Muscle layer of duodenum (tissue), 2 donors: ENCODE data around the gene MVK.

Experiments
- H3K27ac ChIP-seq: one replicate; pipeline ENCODE4 v1.7.0; 2013; ENCODE audit warnings: mild to moderate bottlenecking, low read length
- H3K27me3 ChIP-seq: one replicate; pipeline ENCODE4 v1.7.0; 2013; ENCODE audit warnings: low read depth, mild to moderate bottlenecking, control low read depth, low read length
- H3K36me3 ChIP-seq, 2 donors: one replicate each; pipeline ENCODE4 v1.7.0; 2013; ENCODE audit warnings: low read length in 2 of 2, control low read depth in 1 of 2, mild to moderate bottlenecking in 1 of 2; ENCODE audit not compliant: insufficient read depth in 2 of 2, control insufficient read depth in 1 of 2
- H3K4me1 ChIP-seq, 2 donors: one replicate each; pipeline ENCODE4 v1.7.0; 2013; ENCODE audit warnings: low read length in 2 of 2, mild to moderate bottlenecking in 2 of 2, control low read depth in 1 of 2, moderate library complexity in 1 of 2; ENCODE audit not compliant: insufficient read depth in 2 of 2, control insufficient read depth in 1 of 2
- H3K4me3 ChIP-seq, 2 donors: one replicate each; pipeline ENCODE4 v1.7.0; 2013; ENCODE audit warnings: low read length in 2 of 2, low read depth in 1 of 2, mild to moderate bottlenecking in 1 of 2
- H3K9me3 ChIP-seq, 2 donors: one replicate each; pipeline ENCODE4 v1.7.0; 2013; ENCODE audit warnings: low read length in 2 of 2, control low read depth in 1 of 2, mild to moderate bottlenecking in 1 of 2; ENCODE audit not compliant: control insufficient read depth in 1 of 2
- donor health status: healthy.

The MVK gene

DNA sequence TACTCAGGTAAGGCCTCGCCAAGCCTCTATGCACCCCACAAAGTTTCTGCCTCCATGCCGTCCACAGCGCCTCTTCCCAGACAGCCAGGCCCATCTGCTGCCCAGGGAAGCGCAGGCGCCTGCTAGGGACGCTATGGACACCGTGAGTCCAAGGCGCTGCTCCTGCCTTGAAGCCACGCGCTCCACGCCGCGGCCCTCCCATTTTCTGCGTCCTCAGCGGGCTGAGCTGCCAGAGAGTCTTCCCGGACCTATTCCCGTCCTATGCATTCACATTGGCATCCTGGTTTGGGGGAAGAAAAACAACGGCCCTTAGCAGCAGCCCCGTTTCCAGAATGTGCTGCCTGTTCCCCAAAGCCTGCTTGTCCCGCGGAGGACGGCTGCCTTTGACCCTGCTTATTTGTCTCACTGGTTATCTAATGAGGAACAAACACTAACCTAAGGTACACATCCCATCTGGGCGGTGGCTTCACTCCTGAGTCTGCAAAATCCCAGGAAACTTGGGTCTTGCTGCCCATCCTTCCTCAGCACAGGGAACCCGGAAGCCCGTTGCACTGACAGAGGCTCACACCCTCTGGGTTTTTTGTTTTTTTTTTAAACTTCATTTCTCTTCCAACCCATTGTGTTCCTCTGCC lies 38.2 kb upstream of the MVK start:
- Histone ChIP-seq H3K4me3 (no peak overlapping the region), H3K27me3 (no peaks in the 10 kb centered on the region), H3K4me1 (peaks cover 0 to 5% of the 10 kb centered on the region in 2 donors), H3K36me3 (peaks cover 33 to 71% of the 10 kb centered on the region in 2 donors), H3K9me3 (no peaks in the 10 kb centered on the region), H3K27ac (no peak overlapping the region)

DNA sequence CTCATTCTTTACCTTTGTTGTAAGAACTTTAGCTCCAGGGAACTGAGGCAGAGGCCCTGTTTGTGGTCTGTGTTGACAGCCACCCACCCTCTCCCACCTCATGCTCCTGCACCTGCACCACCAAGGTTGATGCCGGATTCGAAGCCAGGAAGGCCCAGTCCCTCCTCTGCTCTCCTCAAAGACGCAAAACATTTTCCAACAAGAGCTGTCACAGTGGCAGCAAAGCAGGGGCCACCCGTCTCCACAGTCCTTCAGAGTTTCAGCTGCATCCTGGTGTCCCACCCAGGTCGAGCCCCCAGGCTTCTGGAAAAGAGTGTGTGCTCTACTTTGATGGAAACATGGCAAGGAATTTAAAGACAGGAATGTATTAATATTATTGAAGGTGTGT lies 37.7 kb upstream of the MVK start:
- Histone ChIP-seq H3K4me3 (no peak overlapping the region), H3K36me3 (peaks cover 30 to 65% of the 10 kb centered on the region in 2 donors), H3K9me3 (no peaks in the 10 kb centered on the region), H3K4me1 (no peaks in the 10 kb centered on the region), H3K27ac (no peak overlapping the region), H3K27me3 (no peaks in the 10 kb centered on the region)

- H3K4me3 ChIP-seq = no peak overlapping the region
- H3K9me3 ChIP-seq = no peaks in the 10 kb centered on the region
- H3K4me1 ChIP-seq = no peaks in the 10 kb centered on the region
- no peaks in the 10 kb centered on the region for H3K27me3 ChIP-seq
- peaks cover 23 to 53% of the 10 kb centered on the region in 2 donors for H3K36me3 ChIP-seq
- no peak overlapping the region for H3K27ac ChIP-seq
Measured at GRCh38 chr12:109537136-109537535, 36.5 kb upstream of the MVK start.

DNA sequence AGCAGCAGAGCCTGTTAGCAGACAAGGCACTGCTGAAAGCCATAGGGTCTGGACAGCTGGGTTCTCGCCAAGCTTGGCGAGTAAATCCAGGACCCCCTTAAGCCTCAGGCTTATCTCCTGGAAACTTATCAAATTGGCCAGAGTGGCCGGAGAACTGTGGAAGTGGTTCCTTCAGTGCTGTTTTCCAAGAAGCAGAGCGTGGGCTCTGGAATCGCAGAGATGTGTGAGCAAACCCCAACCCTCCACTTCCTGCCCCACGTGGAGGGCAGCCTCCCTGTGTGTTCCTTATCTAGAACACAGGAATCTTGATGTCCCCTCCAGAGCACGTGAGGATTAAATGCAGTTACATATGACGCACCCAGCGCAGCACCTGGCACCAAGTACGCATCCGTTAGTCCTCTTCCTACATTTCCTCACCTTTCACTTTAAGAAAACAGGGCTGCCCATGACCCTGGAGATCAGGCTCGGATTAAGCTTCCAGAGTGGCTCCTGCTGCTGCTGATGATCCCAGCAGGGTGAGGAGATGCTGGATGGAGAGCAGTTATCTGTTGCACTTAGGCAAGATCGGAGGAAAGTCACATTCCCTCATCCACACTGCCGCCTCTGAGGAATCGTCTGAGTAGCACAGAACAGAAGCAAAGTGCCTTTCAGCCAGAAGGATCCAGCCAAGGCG lies 35.3 kb upstream of the MVK start:
- no peak overlapping the region for H3K4me3 ChIP-seq
- no peaks in the 10 kb centered on the region for H3K4me1 ChIP-seq
- H3K27ac ChIP-seq = no peak overlapping the region
- no peaks in the 10 kb centered on the region for H3K27me3 ChIP-seq
- H3K36me3 ChIP-seq = peaks cover 20 to 45% of the 10 kb centered on the region in 2 donors
- H3K9me3 ChIP-seq = no peaks in the 10 kb centered on the region

- Histone ChIP-seq H3K4me3 (no peak overlapping the region), H3K9me3 (no peaks in the 10 kb centered on the region), H3K4me1 (no peaks in the 10 kb centered on the region), H3K27ac (no peak overlapping the region), H3K27me3 (no peaks in the 10 kb centered on the region), H3K36me3 (peaks cover 17 to 33% of the 10 kb centered on the region in 2 donors)
Measured at GRCh38 chr12:109539508-109539907, 34.1 kb upstream of the MVK start.

DNA sequence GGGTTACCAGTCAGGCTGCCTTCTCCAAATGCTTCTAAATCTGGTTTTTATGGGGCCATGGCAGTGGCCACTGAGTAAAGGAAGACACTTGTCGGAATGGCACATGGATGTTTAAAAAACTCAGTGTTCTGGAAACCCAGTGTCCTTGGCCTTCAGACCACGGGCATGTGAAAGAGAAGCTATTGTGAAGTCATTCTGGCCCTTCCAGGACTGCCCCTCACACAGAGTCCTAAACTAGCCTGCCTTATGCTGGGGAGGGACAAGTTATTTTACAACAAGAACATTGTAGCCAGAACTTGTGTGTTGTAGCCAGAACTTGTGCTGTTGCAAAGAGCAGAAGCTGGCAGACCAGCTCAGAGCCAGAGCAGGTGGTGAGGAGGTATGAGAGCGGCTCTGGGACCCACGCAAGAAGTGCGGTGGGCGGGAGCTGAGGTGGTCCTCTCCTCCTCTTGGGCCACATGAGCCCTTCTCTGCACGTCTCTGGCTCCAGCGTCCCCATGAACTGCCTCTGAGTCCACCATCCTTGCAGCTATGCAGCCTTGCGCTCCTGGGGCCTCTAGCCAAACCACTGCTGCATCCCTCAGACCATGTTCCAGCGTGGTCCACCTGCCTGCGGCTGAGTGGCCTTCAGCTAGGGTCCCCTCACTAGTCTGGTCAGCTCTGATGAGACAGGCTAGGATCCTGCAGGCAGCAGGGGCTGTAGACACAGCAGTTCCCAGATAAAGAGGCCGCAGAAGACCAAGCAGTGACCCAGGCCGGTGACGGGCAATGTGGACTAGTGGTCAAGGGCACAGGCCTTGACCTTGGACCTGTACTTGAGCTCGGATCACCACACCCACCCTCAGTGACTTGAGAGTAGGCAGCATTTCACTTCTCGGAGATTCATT lies 32.8 kb upstream of the MVK start:
- Histone ChIP-seq H3K4me1 (no peaks in the 10 kb centered on the region), H3K36me3 (peaks cover 9 to 20% of the 10 kb centered on the region in 2 donors), H3K27ac (no peak overlapping the region), H3K9me3 (no peaks in the 10 kb centered on the region), H3K4me3 (no peak overlapping the region), H3K27me3 (no peaks in the 10 kb centered on the region)

- H3K9me3 ChIP-seq = no peaks in the 10 kb centered on the region
- H3K27me3 ChIP-seq = no peaks in the 10 kb centered on the region
- H3K4me3 ChIP-seq = no peak overlapping the region
- no peaks in the 10 kb centered on the region for H3K4me1 ChIP-seq
- peaks cover 6 to 15% of the 10 kb centered on the region in 2 donors for H3K36me3 ChIP-seq
- H3K27ac ChIP-seq = no peak overlapping the region
Measured at GRCh38 chr12:109541413-109541726, 32.2 kb upstream of the MVK start.

- Histone ChIP-seq H3K9me3 (no peaks in the 10 kb centered on the region), H3K4me3 (no peak overlapping the region), H3K36me3 (peaks cover 3 to 9% of the 10 kb centered on the region in 2 donors), H3K27me3 (no peaks in the 10 kb centered on the region), H3K4me1 (no peaks in the 10 kb centered on the region), H3K27ac (no peak overlapping the region)
Measured at GRCh38 chr12:109542014-109542413, 31.6 kb upstream of the MVK start.

- Histone ChIP-seq H3K9me3 (no peaks in the 10 kb centered on the region), H3K36me3 (peaks cover 0 to 6% of the 10 kb centered on the region in 2 donors), H3K4me1 (no peaks in the 10 kb centered on the region), H3K27me3 (peaks cover 2% of the 10 kb centered on the region), H3K4me3 (no peak overlapping the region), H3K27ac (no peak overlapping the region)
Measured at GRCh38 chr12:109542876-109543275, 30.7 kb upstream of the MVK start.

GRCh38 chr12:109544955-109545531 lies 28.6 kb upstream of the MVK start:
- Histone ChIP-seq H3K4me3 (no peak overlapping the region), H3K9me3 (no peaks in the 10 kb centered on the region), H3K4me1 (no peaks in the 10 kb centered on the region), H3K36me3 (no peaks in the 10 kb centered on the region), H3K27me3 (peaks cover 11% of the 10 kb centered on the region), H3K27ac (no peak overlapping the region)

DNA sequence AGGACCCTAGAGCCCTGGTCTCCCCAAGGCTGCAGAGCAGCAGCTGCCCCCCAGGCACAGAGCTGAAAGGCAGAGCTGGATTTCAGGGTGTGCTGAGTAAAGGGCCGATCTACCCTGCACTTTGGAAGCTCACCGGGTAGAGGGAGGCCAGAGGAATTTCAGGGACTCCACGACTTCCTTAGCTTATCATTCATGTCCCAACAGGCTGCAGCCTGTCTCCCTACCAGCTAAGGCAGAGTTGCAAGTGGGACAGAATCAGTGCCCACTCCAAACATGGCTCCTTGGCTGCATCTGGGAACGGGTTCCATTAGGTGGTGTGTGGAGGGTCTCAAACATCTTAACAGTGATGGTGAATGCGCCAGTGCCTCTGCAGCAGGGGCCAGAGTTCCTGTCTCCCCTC lies 27.8 kb upstream of the MVK start:
- Histone ChIP-seq H3K9me3 (no peaks in the 10 kb centered on the region), H3K36me3 (no peaks in the 10 kb centered on the region), H3K4me1 (no peaks in the 10 kb centered on the region), H3K27ac (no peak overlapping the region), H3K27me3 (peaks cover 11% of the 10 kb centered on the region), H3K4me3 (no peak overlapping the region)
